ENCODE results near the gene SLC7A7. TPM values are rescaled to one million over a fixed set of nuclear protein-coding genes. Genes with fewer than 3 reads are reported as not detected.
A peak's percentile ranks its signal among the peaks of the same experiment; 100 is the strongest.

Gene SLC7A7
- total and polyA plus RNA-seq, 10 of the 15 experiments (the other 5 are each of a cell fraction or from before 2014, with no cell fraction given), result 27.8 to 79.2 (median 50.8) TPM

- TF ChIP-seq ATF2 (IDR thresholded peaks at IDR 0.05; ENCODE audit: low read length) (no peak), EP300 (IDR thresholded peaks at IDR 0.05; ENCODE audit: borderline replicate concordance in 1 of 2, control insufficient read depth in 1 of 2, low read depth in 2 of 2, low read length in 2 of 2) (no peak), SREBF1 (IDR thresholded peaks at IDR 0.05; ENCODE audit: low read length) (no peak), ESRRA (IDR thresholded peaks at IDR 0.05; ENCODE audit: low read length) (peak; percentile 67; the same call in 1 of the 2 replicates), BCLAF1 (IDR thresholded peaks at IDR 0.05) (no peak), MAX (IDR thresholded peaks at IDR 0.05; ENCODE audit: low read depth, low read length) (peak; percentile 38; the same call in 1 of the 2 replicates), CREM (IDR thresholded peaks at IDR 0.05; ENCODE audit: low read depth) (peak; percentile 49; the same call in 1 of the 2 replicates), IRF3 (IDR thresholded peaks at IDR 0.05) (no peak), JUNB (IDR thresholded peaks at IDR 0.05) (no peak), IKZF1 (conservative IDR thresholded peaks at IDR 0.05) (peak; percentile 56; the same call in 1 of the 2 replicates), SKIL (IDR thresholded peaks at IDR 0.05; ENCODE audit: low read depth, poor library complexity, severe bottlenecking) (peak; percentile 5), E2F8 (IDR thresholded peaks at IDR 0.05; ENCODE audit: low read depth, partially characterized antibody) (no peak), ZNF622 (IDR thresholded peaks at IDR 0.05) (no peak), NKRF (conservative IDR thresholded peaks at IDR 0.05) (no peak; the same call in none of the 2 replicates), KAT2A (conservative IDR thresholded peaks at IDR 0.05; ENCODE audit: control insufficient read depth, low read depth, low read length) (no peak)
Measured at GRCh38 chr14:22766457-22767322, 48.5 kb downstream of the SLC7A7 start, which contains the start of gene OXA1L (continued).

Measured in GM12878 (cell line).